Naive B cell (primary cell): ENCODE measurements around the gene HPCAL1. TPM values are rescaled to one million over a fixed set of nuclear protein-coding genes. Genes with fewer than 3 reads are reported as not detected.

Source experiments
- ATAC-seq, 2 donors: fragments of 150-1000 bp; cut with Tn5 transposase; 2 replicates each; pipeline ENCODE4 v1.10.0; 2021; ENCODE audit warnings: low read depth in 2 of 2, mild to moderate bottlenecking in 2 of 2, moderate library complexity in 2 of 2
- DNase-seq: peaks from one replicate; pipeline ENCODE4 v3.0.0; 2022
- H3K27ac Mint-ChIP-seq, 6 donors: one replicate each; pipeline ENCODE4 v1.8.0; 2020 to 2022; ENCODE audit warnings: mild to moderate bottlenecking in 6 of 6, mixed read lengths in 6 of 6, moderate library complexity in 5 of 6, inconsistent platforms in 2 of 6
- H3K27me3 Mint-ChIP-seq, 3 donors: one replicate each; pipeline ENCODE4 v1.8.0; 2021 to 2022; ENCODE audit warnings: mixed read lengths in 3 of 3, mild to moderate bottlenecking in 1 of 3
- H3K36me3 Mint-ChIP-seq, 2 donors: one replicate each; pipeline ENCODE4 v1.8.0; 2020 to 2022; ENCODE audit warnings: mixed read lengths in 2 of 2, inconsistent platforms in 1 of 2, mild to moderate bottlenecking in 1 of 2
- H3K4me1 Mint-ChIP-seq, 3 donors: one replicate each; pipeline ENCODE4 v1.8.0; 2020 to 2022; ENCODE audit warnings: mixed read lengths in 3 of 3, inconsistent platforms in 1 of 3, mild to moderate bottlenecking in 1 of 3, moderate library complexity in 1 of 3
- H3K4me3 Mint-ChIP-seq, 8 donors: one replicate each; pipeline ENCODE4 v1.8.0; 2020 to 2022; ENCODE audit warnings: mild to moderate bottlenecking in 8 of 8, mixed read lengths in 8 of 8, moderate library complexity in 8 of 8, inconsistent platforms in 2 of 8
- H3K9me3 Mint-ChIP-seq, 7 donors: one replicate each; pipeline ENCODE4 v1.8.0; 2020 to 2022; ENCODE audit warnings: mixed read lengths in 7 of 7, mild to moderate bottlenecking in 5 of 7, inconsistent platforms in 2 of 7, moderate library complexity in 1 of 7
- polyA plus RNA-seq, 6 donors: library from polyadenylated mRNA; unstranded; fragments of 300-500 nt; fragmentation: Illumina TruSeq; gene quantifications; one replicate each; pipeline ENCODE4 v1.2.3, GENCODE V29; 2021; ENCODE audit warnings: low read depth in 6 of 6

The HPCAL1 gene
- polyA plus RNA-seq, 6 donors from 2014 or later: 49.1 to 92.1 (median 66.7) TPM

DNA sequence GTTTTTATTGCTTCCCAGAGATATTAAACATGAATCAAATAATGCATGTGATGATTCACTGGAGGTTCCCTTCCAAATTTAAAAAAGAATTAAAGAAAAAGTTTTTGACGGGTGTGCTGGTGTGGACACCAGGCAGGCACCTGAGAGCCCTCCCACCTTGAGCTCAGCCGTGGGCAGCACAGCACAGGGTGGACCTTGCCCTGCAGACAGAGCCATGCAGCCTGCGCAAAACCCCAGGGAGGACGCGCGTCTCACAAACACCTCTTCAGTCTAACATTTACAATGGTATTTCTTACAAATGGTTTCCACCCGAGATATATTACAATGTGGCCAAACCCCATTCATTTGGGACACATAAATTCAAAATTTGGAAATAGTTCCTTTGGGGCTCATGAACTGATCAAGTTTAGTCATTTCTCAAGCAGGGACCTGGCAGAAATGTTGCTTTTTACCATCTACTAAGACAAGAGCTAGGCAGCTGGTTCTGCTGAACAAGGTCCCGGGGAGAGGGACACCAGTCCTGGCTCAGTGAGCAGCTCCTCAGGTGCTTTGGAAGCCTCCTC, 100.0 kb downstream of the HPCAL1 start:
- peaks cover 42 to 62% (median 46%) of the 10 kb centered on the region in 3 donors for H3K4me1 Mint-ChIP-seq
- no peak for DNase-seq
- H3K36me3 Mint-ChIP-seq: peaks cover 0 to 16% of the 10 kb centered on the region in 2 donors
- H3K9me3 Mint-ChIP-seq: peaks cover 0 to 4% (median 0%) of the 10 kb centered on the region in 7 donors
- H3K4me3 Mint-ChIP-seq: peak overlapping the region in 1 of 8 donors; percentile 28
- H3K27me3 Mint-ChIP-seq: no peaks in the 10 kb centered on the region
- ATAC-seq: no peak
- peak overlapping the region in 2 of 6 donors; percentile 54 to 56 for H3K27ac Mint-ChIP-seq

DNA sequence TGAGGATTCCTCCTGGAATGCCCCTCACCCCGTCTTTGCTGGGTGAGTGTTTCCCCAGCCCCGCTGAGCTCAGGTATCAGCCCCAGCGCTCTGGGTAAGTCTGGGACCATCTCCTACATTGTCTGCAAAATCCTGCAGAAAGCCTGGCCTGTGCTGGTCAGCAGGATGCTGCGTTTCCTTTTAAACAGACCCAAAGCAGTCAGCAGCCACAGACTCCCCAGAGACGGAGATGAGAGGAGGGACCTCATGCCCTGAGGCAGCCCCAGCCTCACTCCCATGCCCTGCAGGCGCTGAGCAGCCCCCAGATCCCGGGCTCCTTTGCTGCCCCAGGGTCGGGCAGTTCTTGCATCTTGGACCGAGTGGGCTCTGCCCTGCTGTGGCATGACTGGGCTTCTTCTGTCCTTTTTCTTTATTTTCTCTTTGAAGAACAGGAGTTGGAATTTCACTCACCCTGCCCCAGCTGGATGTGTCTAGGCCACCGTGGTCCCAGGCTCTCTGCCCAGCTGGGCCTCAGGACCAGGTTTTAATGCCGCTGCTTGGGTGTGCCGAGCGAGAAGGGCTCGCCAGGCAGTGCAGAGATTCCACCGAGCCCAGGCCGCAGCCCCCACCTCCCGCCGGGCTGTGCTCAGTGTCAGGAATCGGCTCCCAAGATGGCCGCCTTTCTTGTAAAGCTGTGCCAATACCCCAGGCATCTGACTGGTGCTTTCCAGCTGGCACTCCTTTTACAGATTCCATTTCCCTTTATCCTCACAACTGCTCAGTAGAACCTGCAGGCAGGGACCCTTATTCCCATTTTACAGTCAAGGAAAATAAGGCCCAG, 101.8 kb downstream of the HPCAL1 start:
- DNase-seq (no peak), ATAC-seq (no peak)
- H3K27me3 Mint-ChIP-seq: no peaks in the 10 kb centered on the region
- H3K27ac Mint-ChIP-seq: peak overlapping the region in 2 of 6 donors; percentile 29 to 62
- H3K4me1 Mint-ChIP-seq: peaks cover 53 to 71% (median 53%) of the 10 kb centered on the region in 3 donors
- no peak overlapping the region for H3K4me3 Mint-ChIP-seq
- H3K36me3 Mint-ChIP-seq: peaks cover 0 to 15% of the 10 kb centered on the region in 2 donors
- H3K9me3 Mint-ChIP-seq: peaks cover 0 to 2% (median 0%) of the 10 kb centered on the region in 7 donors

DNA sequence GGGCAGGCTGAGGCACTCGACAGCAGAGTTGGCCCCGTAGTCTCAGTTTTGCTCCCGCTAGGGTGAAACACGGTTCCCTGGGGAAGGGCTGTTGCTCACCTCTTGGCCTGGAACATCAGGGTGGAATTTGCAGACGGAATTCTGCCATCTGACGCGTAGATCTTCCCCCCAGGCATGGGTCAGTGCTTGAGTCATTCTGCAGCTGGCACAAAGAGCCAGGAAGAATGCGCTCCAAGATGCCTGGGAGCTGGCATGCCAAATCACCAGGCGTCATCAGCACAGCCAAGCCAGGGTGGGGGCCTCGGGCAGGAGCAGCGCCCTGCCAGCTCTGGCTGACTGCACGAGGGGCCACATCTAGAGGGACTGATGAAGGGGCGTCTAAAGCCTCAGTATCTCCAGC, 102.7 kb downstream of the HPCAL1 start:
- ATAC-seq (no peak), DNase-seq (no peak)
- H3K4me3 Mint-ChIP-seq: no peak overlapping the region
- peaks cover 52 to 72% (median 53%) of the 10 kb centered on the region in 3 donors for H3K4me1 Mint-ChIP-seq
- H3K9me3 Mint-ChIP-seq: no peaks in the 10 kb centered on the region
- H3K36me3 Mint-ChIP-seq: peaks cover 0 to 9% of the 10 kb centered on the region in 2 donors
- no peaks in the 10 kb centered on the region for H3K27me3 Mint-ChIP-seq
- H3K27ac Mint-ChIP-seq: no peak overlapping the region

DNA sequence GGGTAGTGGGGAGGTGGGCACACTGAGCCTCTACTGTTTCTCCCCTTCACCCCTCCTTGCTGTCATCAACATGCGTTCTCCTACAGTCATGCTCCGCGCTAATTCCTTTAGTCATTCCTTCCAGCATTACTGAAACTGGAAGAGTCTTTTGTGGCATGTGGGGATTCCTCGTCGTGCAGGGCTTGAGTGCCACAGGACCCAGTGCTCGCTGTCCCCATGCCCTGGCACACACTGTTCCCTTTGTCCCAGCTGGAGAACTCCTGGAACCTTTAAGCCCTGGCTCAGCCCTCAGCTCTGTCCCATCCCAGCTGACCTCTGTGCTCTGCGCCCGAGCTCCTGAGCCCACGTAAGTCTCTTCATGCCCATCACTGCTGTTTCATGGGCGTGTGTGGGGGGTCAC, 103.3 kb downstream of the HPCAL1 start:
- peaks cover 51 to 72% (median 52%) of the 10 kb centered on the region in 3 donors for H3K4me1 Mint-ChIP-seq
- no peaks in the 10 kb centered on the region for H3K27me3 Mint-ChIP-seq
- no peak overlapping the region for H3K27ac Mint-ChIP-seq
- DNase-seq (no peak), ATAC-seq (no peak)
- no peaks in the 10 kb centered on the region for H3K9me3 Mint-ChIP-seq
- peak overlapping the region in 1 of 8 donors; percentile 62 for H3K4me3 Mint-ChIP-seq
- H3K36me3 Mint-ChIP-seq: peaks cover 0 to 9% of the 10 kb centered on the region in 2 donors

DNA sequence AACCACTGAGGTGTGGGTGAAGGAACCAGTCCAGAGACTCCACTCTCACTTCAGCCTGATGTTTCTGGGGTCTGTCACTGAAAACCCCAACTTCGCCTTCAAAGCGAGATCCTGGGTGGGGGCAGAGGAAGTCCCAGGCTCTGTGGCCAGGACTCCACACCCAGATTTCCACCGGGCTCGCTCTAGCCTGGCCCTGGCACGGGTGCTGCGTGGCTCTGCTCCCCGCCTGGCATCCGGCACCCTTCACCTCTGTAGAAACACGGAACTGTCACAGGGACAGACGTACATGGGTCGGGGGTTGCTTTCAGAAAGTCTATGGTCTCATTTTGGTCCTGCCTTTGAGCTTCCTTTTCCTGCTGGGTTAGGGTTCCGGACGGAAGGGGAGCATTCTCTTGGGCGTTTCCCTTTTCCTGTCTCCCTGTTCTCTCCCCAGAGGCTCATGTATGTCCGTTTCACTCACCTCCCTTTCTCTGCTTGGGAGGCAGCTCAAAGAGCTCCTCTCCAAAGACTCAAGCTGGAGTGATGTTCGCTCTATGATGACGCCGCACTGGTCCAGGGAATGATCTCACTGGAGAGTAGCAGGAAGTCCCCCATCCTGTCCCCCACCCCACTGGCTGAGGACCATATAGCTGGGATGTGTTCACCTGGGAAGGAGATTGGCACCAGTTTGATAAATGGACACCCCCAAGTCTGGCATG, 103.9 kb downstream of the HPCAL1 start:
- Mint-ChIP-seq H3K4me3 (peak overlapping the region in 4 of 8 donors; percentile 33 to 81 (median 62)), H3K27ac (peak overlapping the region in 3 of 6 donors; percentile 2 to 82 (median 76)), H3K4me1 (peaks cover 50 to 70% (median 51%) of the 10 kb centered on the region in 3 donors), H3K9me3 (no peaks in the 10 kb centered on the region), H3K36me3 (peaks cover 0 to 9% of the 10 kb centered on the region in 2 donors), H3K27me3 (no peaks in the 10 kb centered on the region)
- no peak for ATAC-seq
- DNase-seq: no peak

DNA sequence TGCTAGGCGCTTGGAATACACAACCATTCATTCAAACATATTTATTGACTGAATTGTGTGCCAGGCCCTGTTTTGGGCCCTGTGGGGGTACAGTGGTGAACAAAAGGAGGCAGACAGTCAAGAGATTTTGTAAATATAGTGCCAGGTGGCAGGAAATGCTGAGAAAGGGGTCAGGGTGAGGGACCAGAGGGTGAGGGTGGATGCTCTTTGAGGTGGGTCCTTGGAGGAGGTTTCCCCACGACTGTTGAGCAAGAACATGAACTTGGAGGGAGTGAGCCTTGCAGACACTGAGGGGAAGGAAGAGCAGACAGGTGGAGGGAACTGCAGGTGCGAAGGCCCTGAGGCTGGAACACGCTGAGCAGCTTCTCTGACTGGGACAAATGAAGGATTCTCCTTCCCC, 104.7 kb downstream of the HPCAL1 start:
- DNase-seq: no peak

DNA sequence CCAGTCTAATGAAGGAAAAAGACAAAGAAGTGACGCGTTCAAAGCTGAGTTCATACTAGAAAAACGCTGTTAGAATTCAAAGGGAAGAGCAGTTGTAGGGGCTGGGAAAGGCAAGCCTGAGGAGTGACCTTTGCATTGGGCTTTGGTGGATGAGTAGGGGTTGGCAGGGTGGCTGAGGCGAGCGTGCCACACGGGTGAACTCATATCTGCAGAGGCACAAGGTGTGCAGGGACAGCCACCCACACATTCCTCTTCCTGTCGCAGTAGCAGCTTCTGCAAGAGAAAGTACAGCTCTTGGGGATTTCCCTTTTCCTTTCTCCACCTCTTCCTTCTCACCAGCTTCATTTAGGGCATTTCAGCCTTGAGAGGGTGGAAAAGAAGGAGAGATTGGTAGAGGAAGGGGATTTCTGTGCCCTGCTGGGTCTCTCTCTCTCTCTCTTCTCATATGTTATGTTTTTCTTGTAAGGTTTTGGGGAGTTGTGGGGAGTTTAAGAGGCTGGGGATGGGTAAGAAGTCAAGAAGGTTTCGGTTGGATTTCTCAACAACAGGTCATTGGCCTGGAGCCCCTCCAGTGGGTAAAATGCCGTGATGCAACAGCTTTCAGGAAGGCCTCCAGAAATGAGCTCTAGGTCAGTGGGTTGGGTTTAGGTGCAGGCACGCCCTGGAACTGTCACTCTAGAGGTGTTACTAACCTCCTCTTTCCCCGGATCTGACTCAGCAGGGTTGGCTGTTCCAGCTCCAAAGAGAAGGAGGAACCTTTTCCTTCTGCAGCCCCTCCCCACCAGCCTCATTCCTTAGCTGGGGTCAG, 105.3 kb downstream of the HPCAL1 start:
- peak overlapping the region; percentile 88 to 98 (median 96) for H3K27ac Mint-ChIP-seq
- ATAC-seq: peak in 1 of 2 donors; percentile 15
- peak; percentile 34 for DNase-seq
- H3K4me1 Mint-ChIP-seq: peaks cover 57 to 70% (median 63%) of the 10 kb centered on the region in 3 donors
- H3K4me3 Mint-ChIP-seq: peak overlapping the region; percentile 59 to 93 (median 82)
- peaks cover 0 to 3% (median 0%) of the 10 kb centered on the region in 7 donors for H3K9me3 Mint-ChIP-seq
- H3K36me3 Mint-ChIP-seq: peaks cover 4 to 17% of the 10 kb centered on the region in 2 donors
- no peaks in the 10 kb centered on the region for H3K27me3 Mint-ChIP-seq

More for the DNA sequence above, 104.7 kb downstream of the HPCAL1 start:
- Mint-ChIP-seq H3K4me1 (peaks cover 52 to 70% (median 57%) of the 10 kb centered on the region in 3 donors), H3K4me3 (peak overlapping the region; percentile 59 to 93 (median 82)), H3K9me3 (peaks cover 0 to 3% (median 0%) of the 10 kb centered on the region in 7 donors), H3K27ac (peak overlapping the region; percentile 32 to 94 (median 74)), H3K27me3 (no peaks in the 10 kb centered on the region), H3K36me3 (peaks cover 0 to 13% of the 10 kb centered on the region in 2 donors)
- ATAC-seq: no peak

DNA sequence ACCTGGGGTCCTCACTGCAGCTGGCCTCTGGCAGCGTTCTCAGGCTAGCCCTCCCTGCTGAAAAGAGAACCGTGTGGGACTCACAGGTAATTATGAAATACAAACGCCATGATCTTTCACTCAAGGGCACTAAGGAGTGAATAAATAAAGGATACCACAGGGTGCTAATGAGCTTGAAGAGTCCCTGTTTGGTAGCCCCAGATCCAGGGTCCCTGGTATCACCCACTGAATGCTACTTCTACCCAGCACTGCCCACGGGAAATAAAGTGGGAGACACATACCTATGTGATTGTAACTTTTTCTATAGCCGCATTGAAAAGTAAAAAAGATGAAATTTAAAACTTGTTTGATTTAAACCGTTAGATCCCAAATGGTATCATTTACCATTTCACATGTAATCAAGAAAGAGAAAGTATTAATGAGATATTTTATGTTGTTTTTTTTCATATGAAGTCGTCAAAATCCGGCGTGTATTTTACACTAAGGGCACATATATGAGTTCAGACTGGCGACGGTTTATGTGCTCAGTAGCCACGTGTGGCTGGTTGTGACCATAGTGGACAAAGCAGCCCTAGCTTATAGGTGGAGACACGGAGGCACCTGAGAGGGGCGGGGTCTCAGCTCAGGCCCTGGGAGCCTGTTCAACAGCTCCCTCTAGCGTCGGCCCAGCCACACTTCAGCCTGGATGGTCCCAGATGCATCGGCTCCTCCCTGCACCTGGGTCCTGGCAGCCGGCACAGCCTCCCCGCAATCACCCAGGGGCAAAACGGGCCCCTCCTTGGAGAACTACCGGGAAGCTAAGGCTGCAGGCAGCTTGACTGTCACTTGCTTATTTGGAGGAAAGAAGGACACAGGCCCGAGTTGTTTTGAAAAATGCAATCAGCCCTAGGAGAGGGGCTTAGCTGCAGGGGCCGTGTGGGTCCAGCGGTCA, 106.2 kb downstream of the HPCAL1 start:
- peaks cover 0 to 3% (median 0%) of the 10 kb centered on the region in 7 donors for H3K9me3 Mint-ChIP-seq
- peak overlapping the region; percentile 92 to 98 (median 96) for H3K27ac Mint-ChIP-seq
- no peaks in the 10 kb centered on the region for H3K27me3 Mint-ChIP-seq
- H3K36me3 Mint-ChIP-seq: peaks cover 4 to 12% of the 10 kb centered on the region in 2 donors
- H3K4me3 Mint-ChIP-seq: peak overlapping the region; percentile 59 to 93 (median 84)
- H3K4me1 Mint-ChIP-seq: peaks cover 54 to 69% (median 67%) of the 10 kb centered on the region in 3 donors
- peak; percentile 80 for DNase-seq
- peak; percentile 57 for ATAC-seq

DNA sequence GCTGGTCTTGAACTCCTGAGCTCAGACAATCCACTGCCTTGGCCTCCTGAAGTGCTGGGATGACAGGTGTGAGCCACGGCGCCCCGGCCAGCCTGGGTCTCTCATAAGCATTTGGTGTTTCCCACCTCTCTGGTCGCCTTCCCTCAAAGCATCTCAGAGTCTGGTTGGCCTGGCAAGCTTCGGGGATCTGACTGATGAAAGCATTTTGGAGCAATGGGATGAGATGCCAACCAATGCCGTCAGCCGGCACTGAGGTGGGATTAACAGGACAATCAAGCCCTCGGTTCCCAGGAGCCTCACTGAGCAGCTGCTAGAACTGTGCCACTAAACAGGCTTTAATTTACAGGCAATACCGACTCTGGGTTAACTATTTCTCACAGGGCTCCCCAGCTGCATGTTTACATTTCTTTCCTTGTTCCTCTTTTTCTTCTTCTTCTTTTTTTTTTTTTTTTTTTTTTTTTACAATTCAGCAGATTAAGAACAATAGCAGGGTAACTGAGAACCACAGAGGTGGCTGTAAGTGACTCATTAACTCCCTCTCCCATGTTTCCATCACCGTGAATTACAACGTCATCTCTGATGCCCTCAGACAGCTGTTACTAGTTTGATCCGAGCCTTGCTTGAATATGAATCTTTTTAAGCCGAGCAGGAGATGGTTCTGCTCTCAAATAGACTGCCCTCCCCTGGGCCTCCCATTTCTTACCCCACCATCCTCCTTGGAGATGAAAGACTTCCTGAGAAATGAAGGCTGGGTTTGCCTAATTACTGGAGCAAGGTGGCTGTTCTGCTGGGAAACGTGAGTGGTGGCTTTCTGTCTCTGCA, 107.5 kb downstream of the HPCAL1 start:
- DNase-seq (peak; percentile 80), ATAC-seq (peak; percentile 82 to 84)
- peaks cover 0 to 3% (median 0%) of the 10 kb centered on the region in 7 donors for H3K9me3 Mint-ChIP-seq
- H3K27me3 Mint-ChIP-seq: no peaks in the 10 kb centered on the region
- H3K4me3 Mint-ChIP-seq: peak overlapping the region; percentile 76 to 93 (median 84)
- H3K27ac Mint-ChIP-seq: peak overlapping the region; percentile 93 to 98 (median 96)
- peaks cover 4 to 9% of the 10 kb centered on the region in 2 donors for H3K36me3 Mint-ChIP-seq
- H3K4me1 Mint-ChIP-seq: peaks cover 50 to 76% (median 69%) of the 10 kb centered on the region in 3 donors

DNA sequence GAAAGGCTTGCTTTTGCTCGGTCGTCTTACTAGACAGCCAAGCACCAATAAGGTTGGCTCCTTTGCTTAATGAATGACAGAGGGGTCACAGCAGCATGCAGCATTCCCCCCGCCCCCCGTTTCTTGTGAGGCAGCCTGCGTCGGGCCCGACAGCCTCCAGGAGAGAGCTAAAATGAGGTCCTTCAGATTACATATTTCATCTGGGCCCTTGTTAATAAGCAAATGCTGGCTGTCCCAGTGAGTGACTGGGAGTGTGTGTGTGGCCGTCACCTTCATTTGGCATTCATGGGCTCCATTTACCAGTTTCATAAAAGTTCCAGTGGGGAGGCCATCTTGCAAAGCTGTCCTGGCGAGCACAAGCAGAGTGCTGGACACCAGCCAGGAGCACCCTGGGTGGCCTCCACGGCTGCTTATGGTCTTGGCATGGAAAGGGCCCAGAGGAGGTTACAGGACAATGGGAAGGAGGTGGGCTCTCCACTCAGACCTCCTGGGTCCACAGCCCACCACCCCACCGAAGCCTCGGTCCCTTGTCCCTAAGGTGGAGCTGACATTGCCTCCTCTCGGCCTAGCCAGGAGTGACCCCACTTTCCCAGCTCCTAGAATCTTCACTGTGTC, 108.2 kb downstream of the HPCAL1 start:
- no peak for ATAC-seq
- H3K4me3 Mint-ChIP-seq: peak overlapping the region in 7 of 8 donors; percentile 13 to 90 (median 82)

DNA sequence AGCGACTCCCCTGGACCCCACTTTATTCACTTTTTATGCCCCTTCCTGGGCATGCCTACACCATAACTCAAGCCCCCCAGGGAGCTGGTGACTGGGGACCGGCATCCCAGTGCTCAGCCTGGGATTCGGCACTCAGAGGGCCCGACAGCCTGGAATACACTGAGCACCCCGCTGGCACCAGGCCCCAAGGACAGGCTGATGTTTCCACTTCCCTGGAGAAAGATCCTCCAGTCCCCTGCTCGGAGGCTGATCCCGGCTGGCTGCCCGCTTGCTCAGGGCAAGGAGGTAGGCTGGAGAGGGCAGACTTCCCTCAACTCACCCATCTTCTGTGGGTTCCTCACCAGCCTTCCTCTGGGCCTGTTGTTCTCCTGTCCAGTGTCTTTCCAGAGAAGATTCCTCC, 108.9 kb downstream of the HPCAL1 start:
- ATAC-seq (no peak), DNase-seq (no peak)
- Mint-ChIP-seq H3K9me3 (peaks cover 0 to 3% (median 0%) of the 10 kb centered on the region in 7 donors), H3K27ac (peak overlapping the region; percentile 27 to 94 (median 65)), H3K36me3 (peaks cover 4 to 9% of the 10 kb centered on the region in 2 donors), H3K27me3 (no peaks in the 10 kb centered on the region), H3K4me3 (peak overlapping the region in 4 of 8 donors; percentile 16 to 54 (median 22)), H3K4me1 (peaks cover 54 to 75% (median 64%) of the 10 kb centered on the region in 3 donors)

More for the DNA sequence above, 108.2 kb downstream of the HPCAL1 start:
- peaks cover 4 to 9% of the 10 kb centered on the region in 2 donors for H3K36me3 Mint-ChIP-seq
- H3K27ac Mint-ChIP-seq: peak overlapping the region; percentile 43 to 98 (median 95)
- no peak for DNase-seq
- H3K9me3 Mint-ChIP-seq: peaks cover 0 to 3% (median 0%) of the 10 kb centered on the region in 7 donors
- H3K27me3 Mint-ChIP-seq: no peaks in the 10 kb centered on the region
- peaks cover 54 to 76% (median 68%) of the 10 kb centered on the region in 3 donors for H3K4me1 Mint-ChIP-seq
